ENCODE data around the gene WT1. TPM values are rescaled to one million over a fixed set of nuclear protein-coding genes. Genes with fewer than 3 reads are reported as not detected.

Gene WT1
- total RNA-seq, 2 experiments from 2014 or later = not detected

- CTCF ChIA-PET = no interaction called here
- POLR2A ChIA-PET = no interaction called here
- H3K27me3 Mint-ChIP-seq = peaks cover 8% of the 10 kb centered on the region
- H3K27ac Mint-ChIP-seq = no peak overlapping the region
- no peaks in the 10 kb centered on the region for H3K4me1 Mint-ChIP-seq (ENCODE audit: low read depth)
- no peaks in the 10 kb centered on the region for H3K36me3 Mint-ChIP-seq
- no peak for DNase-seq
- no peak overlapping the region for H3K4me3 Mint-ChIP-seq
- no peaks in the 10 kb centered on the region for H3K9me3 Mint-ChIP-seq
- intact Hi-C loops (cut with micrococcal nuclease) = no loop called here
These were observed 20.4 kb downstream of the WT1 start for GRCh38 chr11:32414925-32415324.

- Mint-ChIP-seq H3K36me3 (no peaks in the 10 kb centered on the region), H3K4me1 (ENCODE audit: low read depth) (no peaks in the 10 kb centered on the region), H3K9me3 (no peaks in the 10 kb centered on the region), H3K4me3 (no peak overlapping the region), H3K27me3 (peaks cover 14% of the 10 kb centered on the region), H3K27ac (no peak overlapping the region)
- POLR2A ChIA-PET = no interaction called here
- intact Hi-C loops (cut with micrococcal nuclease) = no loop called here
- DNase-seq = no peak
- CTCF ChIA-PET = interaction anchor here (0.6 kb wide), 1 partner anchor 474 kb away, joined by 3 read pairs; no protein-coding TSS in a partner anchor
These were observed 23.3 kb downstream of the WT1 start for GRCh38 chr11:32411942-32412615.

- ChIA-PET CTCF (interaction anchor here (0.7 kb wide), 1 partner anchor 481 kb away, joined by 3 read pairs; no protein-coding TSS in a partner anchor), POLR2A (no interaction called here)
- H3K9me3 Mint-ChIP-seq = peaks cover 2% of the 10 kb centered on the region
- no peaks in the 10 kb centered on the region for H3K36me3 Mint-ChIP-seq
- DNase-seq = no peak
- no peak overlapping the region for H3K27ac Mint-ChIP-seq
- intact Hi-C loops (cut with micrococcal nuclease) = no loop called here
- peaks cover 22% of the 10 kb centered on the region for H3K27me3 Mint-ChIP-seq
- no peaks in the 10 kb centered on the region for H3K4me1 Mint-ChIP-seq (ENCODE audit: low read depth)
- H3K4me3 Mint-ChIP-seq = no peak overlapping the region
These were observed 29.7 kb downstream of the WT1 start for GRCh38 chr11:32405592-32405991.

GRCh38 chr11:32402836-32403235 lies 32.5 kb downstream of the WT1 start:
- no peak for DNase-seq
- intact Hi-C loops (cut with micrococcal nuclease) = no loop called here
- H3K27ac Mint-ChIP-seq = no peak overlapping the region
- H3K4me1 Mint-ChIP-seq (ENCODE audit: low read depth) = no peaks in the 10 kb centered on the region
- ChIA-PET CTCF (no interaction called here), POLR2A (no interaction called here)
- no peaks in the 10 kb centered on the region for H3K36me3 Mint-ChIP-seq
- no peak overlapping the region for H3K4me3 Mint-ChIP-seq
- H3K27me3 Mint-ChIP-seq = peaks cover 20% of the 10 kb centered on the region
- peaks cover 2% of the 10 kb centered on the region for H3K9me3 Mint-ChIP-seq

- no peak for DNase-seq
- Mint-ChIP-seq H3K27me3 (peaks cover 22% of the 10 kb centered on the region), H3K4me3 (no peak overlapping the region), H3K36me3 (no peaks in the 10 kb centered on the region), H3K9me3 (peaks cover 2% of the 10 kb centered on the region), H3K4me1 (ENCODE audit: low read depth) (no peaks in the 10 kb centered on the region), H3K27ac (no peak overlapping the region)
- intact Hi-C loops (cut with micrococcal nuclease) = no loop called here
- CTCF ChIA-PET = interaction anchor here (0.6 to 1.2 kb wide), 2 partner anchors 46 to 77 kb away, joined by 3 to 4 read pairs; no protein-coding TSS in a partner anchor
- POLR2A ChIA-PET = no interaction called here
These were observed 34.5 kb downstream of the WT1 start for GRCh38 chr11:32400670-32401369.

GRCh38 chr11:32400196-32400595 lies 35.1 kb downstream of the WT1 start:
- no peaks in the 10 kb centered on the region for H3K36me3 Mint-ChIP-seq
- no peak overlapping the region for H3K4me3 Mint-ChIP-seq
- H3K4me1 Mint-ChIP-seq (ENCODE audit: low read depth) = no peaks in the 10 kb centered on the region
- no peak for DNase-seq
- H3K27me3 Mint-ChIP-seq = peaks cover 20% of the 10 kb centered on the region
- H3K27ac Mint-ChIP-seq = no peak overlapping the region
- CTCF ChIA-PET = interaction anchor here (0.6 kb wide), 1 partner anchor 47 kb away, joined by 4 read pairs; no protein-coding TSS in a partner anchor
- H3K9me3 Mint-ChIP-seq = peaks cover 2% of the 10 kb centered on the region
- POLR2A ChIA-PET = no interaction called here
- intact Hi-C loops (cut with micrococcal nuclease) = no loop called here

- Mint-ChIP-seq H3K27ac (no peak overlapping the region), H3K36me3 (no peaks in the 10 kb centered on the region), H3K4me3 (no peak overlapping the region), H3K27me3 (peaks cover 13% of the 10 kb centered on the region), H3K9me3 (peaks cover 2% of the 10 kb centered on the region), H3K4me1 (ENCODE audit: low read depth) (no peaks in the 10 kb centered on the region)
- no peak for DNase-seq
- CTCF ChIA-PET = interaction anchor here (0.6 kb wide), 1 partner anchor 395 kb away, joined by 3 read pairs; no protein-coding TSS in a partner anchor
- intact Hi-C loops (cut with micrococcal nuclease) = no loop called here
- POLR2A ChIA-PET = no interaction called here
These were observed 38.3 kb downstream of the WT1 start for GRCh38 chr11:32396991-32397390.

- H3K9me3 Mint-ChIP-seq = peaks cover 2% of the 10 kb centered on the region
- H3K36me3 Mint-ChIP-seq = no peaks in the 10 kb centered on the region
- CTCF ChIA-PET = no interaction called here
- H3K4me3 Mint-ChIP-seq = no peak overlapping the region
- no peak overlapping the region for H3K27ac Mint-ChIP-seq
- POLR2A ChIA-PET = no interaction called here
- peaks cover 13% of the 10 kb centered on the region for H3K27me3 Mint-ChIP-seq
- DNase-seq = no peak
- intact Hi-C loops (cut with micrococcal nuclease) = no loop called here
- no peaks in the 10 kb centered on the region for H3K4me1 Mint-ChIP-seq (ENCODE audit: low read depth)
These were observed 39.0 kb downstream of the WT1 start for GRCh38 chr11:32396331-32396730.

- CTCF ChIA-PET = no interaction called here
- no peaks in the 10 kb centered on the region for H3K9me3 Mint-ChIP-seq
These were observed 40.2 kb downstream of the WT1 start for GRCh38 chr11:32395127-32395526.

GRCh38 chr11:32392840-32393239 lies 42.5 kb downstream of the WT1 start:
- Mint-ChIP-seq H3K27ac (no peak overlapping the region), H3K4me3 (no peak overlapping the region), H3K36me3 (no peaks in the 10 kb centered on the region), H3K9me3 (no peaks in the 10 kb centered on the region), H3K4me1 (ENCODE audit: low read depth) (no peaks in the 10 kb centered on the region), H3K27me3 (peaks cover 12% of the 10 kb centered on the region)
- POLR2A ChIA-PET = no interaction called here
- CTCF ChIA-PET = interaction anchor here (0.5 to 1.4 kb wide), 3 partner anchors 19 to 308 kb away, joined by 3 read pairs; no protein-coding TSS in a partner anchor
- intact Hi-C loops (cut with micrococcal nuclease) = no loop called here
- DNase-seq = no peak

More at GRCh38 chr11:32395127-32395526, 40.2 kb downstream of the WT1 start:
- intact Hi-C loops (cut with micrococcal nuclease) = no loop called here
- Mint-ChIP-seq H3K36me3 (no peaks in the 10 kb centered on the region), H3K4me3 (no peak overlapping the region), H3K27me3 (peaks cover 10% of the 10 kb centered on the region), H3K4me1 (ENCODE audit: low read depth) (no peaks in the 10 kb centered on the region), H3K27ac (no peak overlapping the region)
- no peak for DNase-seq
- POLR2A ChIA-PET = no interaction called here

GRCh38 chr11:32391956-32392553 lies 43.3 kb downstream of the WT1 start:
- POLR2A ChIA-PET = no interaction called here
- CTCF ChIA-PET = interaction anchor here (0.5 kb wide), 1 partner anchor 309 kb away, joined by 3 read pairs; no protein-coding TSS in a partner anchor
- H3K27me3 Mint-ChIP-seq = peaks cover 12% of the 10 kb centered on the region
- no peaks in the 10 kb centered on the region for H3K4me1 Mint-ChIP-seq (ENCODE audit: low read depth)
- intact Hi-C loops (cut with micrococcal nuclease) = no loop called here
- H3K4me3 Mint-ChIP-seq = no peak overlapping the region
- H3K9me3 Mint-ChIP-seq = no peaks in the 10 kb centered on the region
- no peak overlapping the region for H3K27ac Mint-ChIP-seq
- H3K36me3 Mint-ChIP-seq = no peaks in the 10 kb centered on the region
- DNase-seq = no peak

- ChIA-PET CTCF (no interaction called here), POLR2A (no interaction called here)
- H3K4me3 Mint-ChIP-seq = no peak overlapping the region
- no peaks in the 10 kb centered on the region for H3K4me1 Mint-ChIP-seq (ENCODE audit: low read depth)
- H3K36me3 Mint-ChIP-seq = no peaks in the 10 kb centered on the region
- no peaks in the 10 kb centered on the region for H3K9me3 Mint-ChIP-seq
- no peak overlapping the region for H3K27ac Mint-ChIP-seq
- peaks cover 12% of the 10 kb centered on the region for H3K27me3 Mint-ChIP-seq
- intact Hi-C loops (cut with micrococcal nuclease) = no loop called here
- DNase-seq = no peak
These were observed 43.9 kb downstream of the WT1 start for GRCh38 chr11:32391479-32391878.

Measured in activated CD4-positive, alpha-beta memory T cell treated with anti-CD3 and anti-CD28 coated beads for 36 hours (primary cell).